ENCODE measurements around the gene RALGDS. TPM values are rescaled to one million over a fixed set of nuclear protein-coding genes. Genes with fewer than 3 reads are reported as not detected.
A peak's percentile ranks its signal among the peaks of the same experiment; 100 is the strongest.
"Not testable (repeated sequence)": the region's sequence is repeated elsewhere in the genome, so short reads cannot be mapped to it uniquely, and the experiment has no call there.

RALGDS gene
- total and polyA plus RNA-seq, 11 donors, result 17.8 to 70.1 (median 25.8) TPM

DNA sequence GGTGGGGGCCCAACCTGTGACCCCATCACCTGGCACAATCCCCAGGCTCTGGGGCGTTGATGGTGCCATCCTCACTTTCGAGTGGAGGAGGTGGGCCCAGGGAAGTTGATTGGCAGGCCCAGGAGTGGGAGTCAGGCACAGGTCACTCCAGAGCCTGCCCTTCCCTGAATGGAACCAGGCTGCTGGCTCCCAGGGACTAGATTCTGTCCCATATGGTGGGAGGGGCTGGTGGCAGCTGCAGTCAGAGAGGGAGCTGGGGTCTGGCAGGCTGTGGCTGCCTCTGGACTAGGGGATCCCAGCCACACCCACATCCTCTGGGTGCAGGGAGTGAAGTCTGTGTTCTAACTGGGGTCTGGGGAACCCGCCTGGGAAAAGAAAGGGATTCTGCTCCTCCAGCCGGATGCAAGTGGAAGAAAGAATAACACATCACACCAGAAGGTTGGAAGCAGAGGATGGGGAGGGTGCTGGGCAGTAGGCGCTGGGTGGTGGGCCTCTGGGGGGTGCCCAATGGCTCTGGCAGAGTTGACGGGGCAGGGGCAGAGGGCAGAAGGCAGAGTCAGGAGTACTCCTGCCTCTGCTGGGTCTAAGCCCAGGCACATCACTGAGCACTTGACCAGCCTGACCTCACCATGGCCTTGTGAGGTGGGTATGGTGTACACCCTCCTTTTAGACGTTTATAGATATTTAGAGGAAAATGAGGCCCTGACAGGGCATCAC, 33.5 kb downstream of the RALGDS start:
- Histone ChIP-seq H3K36me3 (no peaks in the 10 kb centered on the region), H3K4me3 (no peak overlapping the region), H3K27me3 (no peaks in the 10 kb centered on the region), H3K4me1 (peaks cover 0 to 12% (median 2%) of the 10 kb centered on the region in 12 donors), H3K27ac (no peak overlapping the region), H3K9me3 (no peaks in the 10 kb centered on the region)
- TF ChIP-seq POLR2A (IDR thresholded peaks at IDR 0.05), result no peak
- TF ChIP-seq, protein P1, sequence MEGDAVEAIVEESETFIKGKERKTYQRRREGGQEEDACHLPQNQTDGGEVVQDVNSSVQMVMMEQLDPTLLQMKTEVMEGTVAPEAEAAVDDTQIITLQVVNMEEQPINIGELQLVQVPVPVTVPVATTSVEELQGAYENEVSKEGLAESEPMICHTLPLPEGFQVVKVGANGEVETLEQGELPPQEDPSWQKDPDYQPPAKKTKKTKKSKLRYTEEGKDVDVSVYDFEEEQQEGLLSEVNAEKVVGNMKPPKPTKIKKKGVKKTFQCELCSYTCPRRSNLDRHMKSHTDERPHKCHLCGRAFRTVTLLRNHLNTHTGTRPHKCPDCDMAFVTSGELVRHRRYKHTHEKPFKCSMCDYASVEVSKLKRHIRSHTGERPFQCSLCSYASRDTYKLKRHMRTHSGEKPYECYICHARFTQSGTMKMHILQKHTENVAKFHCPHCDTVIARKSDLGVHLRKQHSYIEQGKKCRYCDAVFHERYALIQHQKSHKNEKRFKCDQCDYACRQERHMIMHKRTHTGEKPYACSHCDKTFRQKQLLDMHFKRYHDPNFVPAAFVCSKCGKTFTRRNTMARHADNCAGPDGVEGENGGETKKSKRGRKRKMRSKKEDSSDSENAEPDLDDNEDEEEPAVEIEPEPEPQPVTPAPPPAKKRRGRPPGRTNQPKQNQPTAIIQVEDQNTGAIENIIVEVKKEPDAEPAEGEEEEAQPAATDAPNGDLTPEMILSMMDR (IDR thresholded peaks at IDR 0.05), result no peak
- WGBS, 4 donors, result 66 to 84% (median 77%) methylated on average over 7 of the region's 7 CpGs
- DNase-seq (peak in 1 of 5 donors; percentile 15), ATAC-seq (peak in 1 of 4 donors; percentile 14)
- intact Hi-C loops (cut with DNase I), result no loop called here

DNA sequence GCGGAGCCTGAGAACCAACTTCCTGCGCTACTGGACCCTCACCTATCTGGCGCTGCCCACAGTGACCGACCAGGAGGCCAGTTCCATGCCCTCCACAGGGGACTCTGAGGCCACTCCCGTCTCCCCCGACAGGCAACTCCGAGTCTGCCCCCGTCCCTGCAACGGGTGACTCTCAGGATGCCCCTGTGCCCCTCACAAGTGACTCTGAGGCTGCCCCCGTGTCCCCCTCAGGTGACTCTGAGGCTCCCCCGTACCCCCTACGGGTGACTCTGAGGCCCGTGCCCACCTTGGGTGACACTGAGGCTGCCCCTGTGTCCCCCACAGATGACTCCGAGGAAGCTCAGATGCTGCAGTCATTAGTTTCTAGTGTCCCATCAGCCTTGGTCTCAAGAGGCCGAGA, 34.1 kb downstream of the RALGDS start:
- Histone ChIP-seq H3K27me3 (no peaks in the 10 kb centered on the region), H3K4me1 (peaks cover 0 to 12% (median 2%) of the 10 kb centered on the region in 12 donors), H3K9me3 (no peaks in the 10 kb centered on the region), H3K36me3 (no peaks in the 10 kb centered on the region), H3K27ac (no peak overlapping the region), H3K4me3 (no peak overlapping the region)
- intact Hi-C loops (cut with DNase I), result no loop called here
- DNase-seq, result peak in 1 of 5 donors; percentile 15
- 83 to 87% (median 86%) methylated on average over 11 to 15 of the region's 15 CpGs for WGBS, 4 donors
- TF ChIP-seq POLR2A (IDR thresholded peaks at IDR 0.05), result no peak
- TF ChIP-seq, protein P1 (IDR thresholded peaks at IDR 0.05), result no peak
- no peak for ATAC-seq

DNA sequence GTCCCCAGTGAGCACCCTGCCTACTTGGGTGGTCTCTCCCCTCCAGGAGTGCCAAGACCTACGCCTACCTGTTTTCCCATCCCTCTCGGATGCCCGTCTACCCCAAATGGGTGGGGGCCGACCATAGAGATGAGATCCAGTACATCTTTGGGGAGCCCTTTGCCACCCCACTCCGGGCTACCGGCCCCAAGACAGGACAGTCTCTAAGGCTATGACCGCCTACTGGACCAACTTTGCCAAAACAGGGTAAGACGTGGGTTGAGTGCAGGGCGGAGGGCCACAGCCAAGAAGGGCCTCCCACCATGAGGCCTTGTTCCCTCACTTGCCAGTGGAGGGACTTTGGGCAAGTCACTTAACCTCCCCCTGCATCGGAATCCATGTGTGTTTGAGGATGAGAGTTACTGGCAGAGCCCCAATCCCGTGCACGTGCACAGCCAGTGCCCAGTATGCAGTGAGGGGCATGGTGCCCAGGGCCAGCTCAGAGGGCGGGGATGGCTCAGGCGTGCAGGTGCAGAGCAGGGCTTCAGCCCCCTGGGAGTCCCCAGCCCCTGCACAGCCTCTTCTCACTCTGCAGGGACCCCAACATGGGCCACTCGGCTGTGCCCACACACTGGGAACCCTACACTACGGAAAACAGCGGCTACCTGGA, 34.7 kb downstream of the RALGDS start:
- H3K27ac ChIP-seq; ATAC-seq; H3K9me3 ChIP-seq; H3K4me3 ChIP-seq; H3K27me3 ChIP-seq; intact Hi-C loops (cut with DNase I); H3K36me3 ChIP-seq: not testable (repeated sequence)
- H3K4me1 ChIP-seq, result peaks cover 0 to 12% (median 2%) of the 10 kb centered on the region in 12 donors
- WGBS, 4 donors, result 66 to 87% (median 84%) methylated on average over 7 to 17 of the region's 17 CpGs
- peak in 1 of 5 donors; percentile 7 for DNase-seq

DNA sequence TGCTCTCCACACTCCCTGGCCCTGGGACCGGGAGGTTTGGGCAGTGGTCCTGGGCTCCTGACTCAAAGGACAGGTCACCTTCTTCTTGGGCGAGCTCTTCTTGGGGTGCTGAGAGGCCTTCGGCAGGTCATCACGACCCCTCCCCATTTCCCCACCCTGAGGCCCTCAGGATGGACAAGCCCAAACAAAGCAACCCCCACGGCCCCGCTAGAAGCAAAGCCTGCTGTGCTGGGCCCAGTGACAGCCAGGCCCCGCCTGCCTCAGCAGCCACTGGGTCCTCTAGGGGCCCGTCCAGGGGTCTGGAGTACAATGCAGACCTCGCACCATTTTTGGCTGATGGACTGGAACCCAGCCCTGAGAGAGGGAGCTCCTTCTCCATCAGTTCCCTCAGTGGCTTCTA, 37.4 kb downstream of the RALGDS start:
- ATAC-seq; H3K27me3 ChIP-seq; H3K36me3 ChIP-seq; H3K4me3 ChIP-seq; intact Hi-C loops (cut with DNase I); H3K27ac ChIP-seq; H3K4me1 ChIP-seq; H3K9me3 ChIP-seq: not testable (repeated sequence)
- DNase-seq, result peak in 1 of 5 donors; percentile 18
- 72 to 78% (median 72%) methylated on average over 6 to 9 of the region's 9 CpGs; no CpG with 5 or more reads in 1 of the 4 donors for WGBS, 4 donors

DNA sequence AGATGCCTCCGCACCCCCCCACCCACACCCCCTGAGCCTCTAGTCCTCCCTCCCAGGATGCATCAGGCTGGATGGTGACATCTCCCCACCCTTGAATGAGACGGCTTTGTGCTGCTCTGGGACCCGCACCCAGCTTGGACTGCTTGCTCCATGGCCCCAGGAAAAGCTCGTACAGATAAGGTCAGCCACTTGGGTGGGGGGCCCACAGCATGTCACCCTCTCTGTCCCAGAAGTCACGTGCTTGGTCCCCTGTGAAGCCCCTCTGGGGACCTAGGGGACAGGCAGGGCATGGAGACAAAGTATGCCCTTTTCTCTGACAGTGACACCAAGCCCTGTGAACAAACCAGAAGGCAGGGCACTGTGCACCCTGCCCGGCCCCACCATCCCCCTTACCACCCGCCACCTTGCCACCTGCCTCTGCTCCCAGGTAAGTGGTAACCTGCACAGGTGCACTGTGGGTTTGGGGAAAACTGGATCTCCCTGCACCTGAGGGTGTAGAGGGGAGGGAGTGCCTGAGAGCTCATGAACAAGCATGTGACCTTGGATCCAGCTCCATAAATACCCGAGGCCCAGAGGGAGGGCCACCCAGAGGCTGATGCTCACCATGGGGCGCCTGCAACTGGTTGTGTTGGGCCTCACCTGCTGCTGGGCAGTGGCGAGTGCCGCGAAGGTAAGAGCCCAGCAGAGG, 38.9 kb downstream of the RALGDS start:
- H3K4me1 ChIP-seq; ATAC-seq; H3K4me3 ChIP-seq; H3K9me3 ChIP-seq; H3K27ac ChIP-seq; H3K36me3 ChIP-seq; intact Hi-C loops (cut with DNase I); H3K27me3 ChIP-seq: not testable (repeated sequence)
- 70 to 82% (median 80%) methylated on average over 2 to 8 of the region's 12 CpGs for WGBS, 4 donors
- DNase-seq, result peak in 1 of 5 donors; percentile 2

DNA sequence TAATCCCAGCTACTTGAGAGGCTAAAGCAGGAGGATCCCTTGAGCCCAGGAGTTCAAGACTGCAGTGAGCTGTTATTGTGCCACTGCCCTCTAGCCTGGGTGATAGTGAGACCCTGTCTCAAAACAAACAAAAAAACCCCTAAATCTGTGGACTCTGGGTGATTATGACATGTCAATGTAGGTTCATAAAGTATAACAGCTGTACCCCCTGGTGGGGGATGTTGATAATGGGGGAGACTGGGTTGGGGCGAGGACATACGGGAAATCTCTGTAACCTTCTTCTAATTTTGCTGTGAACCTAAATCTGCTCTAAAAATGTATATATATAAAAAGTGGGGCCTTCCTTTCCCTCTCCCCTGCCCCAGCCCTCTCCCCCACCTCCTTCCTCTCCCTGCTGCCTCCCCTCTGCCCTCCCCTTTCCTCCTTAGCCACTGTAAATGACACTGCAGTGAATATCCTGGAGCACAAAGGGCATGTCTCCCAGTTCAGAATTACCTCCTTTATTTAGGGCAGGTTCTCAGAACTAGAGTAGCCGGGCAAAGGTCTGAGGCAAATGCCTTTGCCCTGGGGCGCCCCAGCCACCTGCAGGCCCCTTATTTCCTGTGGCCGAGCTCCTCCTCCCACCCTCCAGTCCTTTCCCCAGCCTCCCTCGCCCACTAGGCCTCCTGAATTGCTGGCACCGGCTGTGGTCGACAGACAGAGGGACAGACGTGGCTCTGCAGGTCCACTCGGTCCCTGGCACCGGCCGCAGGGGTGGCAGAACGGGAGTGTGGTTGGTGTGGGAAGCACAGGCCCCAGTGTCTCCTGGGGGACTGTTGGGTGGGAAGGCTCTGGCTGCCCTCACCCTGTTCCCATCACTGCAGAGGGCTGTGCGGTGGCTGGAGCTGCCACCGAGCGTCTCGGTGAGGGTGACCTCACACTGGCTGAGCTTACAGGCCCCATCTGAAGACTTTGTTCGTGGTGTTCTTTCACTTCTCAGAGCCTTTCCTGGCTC, 40.0 kb downstream of the RALGDS start:
- DNase-seq (peak in 1 of 5 donors; percentile 9), ATAC-seq (peak in 3 of 4 donors; percentile 38 to 51 (median 49))
- H3K9me3 ChIP-seq; H3K36me3 ChIP-seq; H3K27ac ChIP-seq; intact Hi-C loops (cut with DNase I); H3K27me3 ChIP-seq; H3K4me3 ChIP-seq; H3K4me1 ChIP-seq: not testable (repeated sequence)
- 75 to 89% (median 85%) methylated on average over 8 to 11 of the region's 18 CpGs for WGBS, 4 donors
